ENCODE measurements around the gene SLC48A1.

GRCh38 chr12:47791874-47792273 lies 18.8 kb downstream of the SLC48A1 start:
- TF ChIP-seq TSHZ2 (CRISPR knock-in tag; IDR thresholded peaks at IDR 0.05) (no peak), CREB5 (CRISPR knock-in tag; IDR thresholded peaks at IDR 0.05; ENCODE audit: low read depth) (no peak), ZFP30 (CRISPR knock-in tag; IDR thresholded peaks at IDR 0.05) (no peak)

Measured in SK-N-SH treated with all-trans-retinoic acid at 6 μM for 48 hours (cell line).